RWPE2 (cell line): ENCODE data around the gene HERC3.

Experiments used
- ATAC-seq: fragments of 200-7000 bp; cut with Tn5 transposase; 3 replicates; pipeline ENCODE4 v1.9.1; 2021; ENCODE audit warnings: low read depth
- DNase-seq: peaks from one replicate; pipeline ENCODE4 v3.0.0-alpha.2; 2020; ENCODE audit warnings: low spot score
- H3K27ac ChIP-seq: fragments of 450-650 bp; 2 replicates; pipeline ENCODE4 v1.5.1; 2017; ENCODE audit warnings: mild to moderate bottlenecking; ENCODE audit not compliant: poor library complexity, severe bottlenecking
- H3K27me3 ChIP-seq: fragments of 250-450 bp; sonication (Bioruptor Pico); 2 replicates; pipeline ENCODE4 v1.5.1; 2021; ENCODE audit warnings: mild to moderate bottlenecking, moderate library complexity; ENCODE audit not compliant: insufficient read depth, poor library complexity, severe bottlenecking
- H3K36me3 ChIP-seq: fragments of 250-450 bp; sonication (Bioruptor Pico); 2 replicates; pipeline ENCODE4 v1.5.1; 2020; ENCODE audit warnings: low read depth, mild to moderate bottlenecking, moderate library complexity
- H3K4me1 ChIP-seq: fragments of 250-450 bp; sonication (Bioruptor Pico); 2 replicates; pipeline ENCODE4 v1.5.1; 2021; ENCODE audit warnings: mild to moderate bottlenecking, moderate library complexity; ENCODE audit not compliant: insufficient read depth, poor library complexity, severe bottlenecking
- H3K4me3 ChIP-seq: fragments of 250-450 bp; sonication (Bioruptor Pico); 2 replicates; pipeline ENCODE4 v1.5.1; 2021; ENCODE audit warnings: mild to moderate bottlenecking, moderate library complexity; ENCODE audit not compliant: severe bottlenecking
- H3K9me3 ChIP-seq: fragments of 250-450 bp; sonication (Bioruptor Pico); 2 replicates; pipeline ENCODE4 v1.5.1; 2021; ENCODE audit warnings: mild to moderate bottlenecking, moderate library complexity; ENCODE audit not compliant: severe bottlenecking
- CTCF ChIP-seq: fragments of 450-650 bp; IDR thresholded peaks from one replicate; pipeline ENCODE4 v1.5.1; 2017; ENCODE audit warnings: mild to moderate bottlenecking, moderate library complexity; ENCODE audit not compliant: poor library complexity, severe bottlenecking

HERC3 gene

GRCh38 chr4:88693792-88694191, 101.5 kb downstream of the HERC3 start:
- no peaks in the 10 kb centered on the region for H3K4me1 ChIP-seq
- TF ChIP-seq CTCF: no peak
- H3K27me3 ChIP-seq: no peaks in the 10 kb centered on the region
- DNase-seq (no peak), ATAC-seq (no peak)
- no peak overlapping the region for H3K27ac ChIP-seq
- no peak overlapping the region for H3K4me3 ChIP-seq
- peaks cover 59% of the 10 kb centered on the region for H3K36me3 ChIP-seq
- no peaks in the 10 kb centered on the region for H3K9me3 ChIP-seq

GRCh38 chr4:88696630-88697029, 104.3 kb downstream of the HERC3 start:
- H3K4me3 ChIP-seq: no peak overlapping the region
- H3K27me3 ChIP-seq: no peaks in the 10 kb centered on the region
- H3K27ac ChIP-seq: no peak overlapping the region
- H3K36me3 ChIP-seq: peaks cover 47% of the 10 kb centered on the region
- ATAC-seq (no peak), DNase-seq (no peak)
- no peaks in the 10 kb centered on the region for H3K9me3 ChIP-seq
- no peak for TF ChIP-seq CTCF
- no peaks in the 10 kb centered on the region for H3K4me1 ChIP-seq

DNA sequence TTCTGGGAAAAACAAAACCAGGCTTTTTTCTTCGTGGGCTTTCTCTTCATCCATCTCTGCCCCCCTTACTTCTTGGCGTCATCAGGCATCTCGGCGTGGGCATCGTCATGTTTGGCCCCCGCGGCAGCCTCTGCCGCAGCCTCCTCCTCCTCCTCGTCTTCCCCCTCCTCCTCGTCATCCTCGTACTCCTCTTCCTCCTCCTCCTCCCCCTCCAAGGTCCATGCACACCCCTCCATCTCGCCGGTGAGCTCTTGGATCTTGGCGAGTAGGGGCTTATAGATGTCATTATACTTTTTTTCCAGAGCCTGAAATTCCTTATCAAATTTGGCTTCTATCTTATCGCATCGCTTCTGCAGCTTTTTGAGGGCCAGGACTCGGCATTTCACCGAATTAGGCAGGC, 104.9 kb downstream of the HERC3 start:
- H3K4me1 ChIP-seq: no peaks in the 10 kb centered on the region
- no peak for TF ChIP-seq CTCF
- no peak overlapping the region for H3K4me3 ChIP-seq
- no peak overlapping the region for H3K27ac ChIP-seq
- no peak for ATAC-seq
- no peaks in the 10 kb centered on the region for H3K27me3 ChIP-seq
- H3K9me3 ChIP-seq: no peaks in the 10 kb centered on the region
- DNase-seq: no peak
- peaks cover 48% of the 10 kb centered on the region for H3K36me3 ChIP-seq

DNA sequence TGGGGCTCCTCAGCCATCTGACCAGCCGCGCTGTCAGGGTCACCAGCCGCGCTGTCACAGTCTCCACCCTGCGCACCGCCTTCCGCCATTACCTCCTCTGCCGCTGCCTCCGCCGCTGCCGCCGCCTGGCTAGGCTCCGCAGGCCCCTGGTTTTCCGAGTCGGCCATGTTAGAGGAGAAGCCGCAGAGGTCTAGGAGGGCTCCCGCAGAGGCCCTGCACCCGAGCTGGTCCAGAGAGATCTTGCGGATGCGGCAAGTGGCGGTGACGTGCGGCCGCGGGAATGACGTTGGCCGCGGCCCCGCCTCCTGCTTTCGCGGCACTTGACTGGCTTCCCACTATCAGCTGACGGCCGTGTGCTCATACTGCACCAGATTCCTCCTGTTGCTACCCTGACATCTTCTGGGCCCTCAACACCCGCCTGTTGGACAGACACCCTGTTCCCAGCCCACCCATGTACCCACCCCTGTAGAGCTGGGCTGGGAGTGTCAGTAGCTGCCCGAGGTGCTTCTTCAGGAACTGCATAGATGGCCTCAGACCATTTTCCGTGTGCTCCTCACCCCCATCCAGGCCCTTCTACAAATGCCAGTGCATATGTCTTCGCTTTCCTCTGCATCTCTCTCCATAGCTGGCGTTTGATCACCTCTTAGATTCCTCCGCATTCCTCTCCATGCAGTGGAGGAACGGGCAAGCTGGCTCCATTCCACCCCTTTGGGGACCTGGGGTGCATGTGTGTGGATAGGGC, 105.5 kb downstream of the HERC3 start, which contains the start of gene NAP1L5:
Gene NAP1L5, minus strand, starts transcription at position 242 of the 742 bp plus-strand sequence. Its CDS starts 75 bp downstream, at position 167.
- H3K27ac ChIP-seq: no peak within 1 kb of the TSS

More for the DNA sequence above, 105.5 kb downstream of the HERC3 start, which contains the start of gene NAP1L5:
- H3K27me3 ChIP-seq: no peaks in the 10 kb centered on the region
- H3K36me3 ChIP-seq: peaks cover 54% of the 10 kb centered on the region
- TF ChIP-seq CTCF: no peak
- no peaks in the 10 kb centered on the region for H3K9me3 ChIP-seq
- no peak within 1 kb of the TSS for H3K4me3 ChIP-seq
- H3K4me1 ChIP-seq: no peaks in the 10 kb centered on the region
- no peak for ATAC-seq
- DNase-seq: no peak
